Stimulated activated CD8-positive, alpha-beta memory T cell treated with anti-CD3 and anti-CD28 coated beads, Interleukin-7, amount 100 ng/mL, for 4 hours (primary cell): ENCODE measurements around the gene SPOCD1.

Experiments
- DNase-seq, 2 donors: peaks; one replicate each; pipeline ENCODE4 v3.0.0-alpha.2; 2020; ENCODE audit warnings: low read depth in 2 of 2

SPOCD1 gene

GRCh38 chr1:31815752-31816500 is at the start of gene SPOCD1:
Gene SPOCD1 (minus strand): TSS chr1:31816022. CDS start chr1:31815333, 689 bp downstream.
- peak; percentile 71 to 75 for DNase-seq

- DNase-seq = no peak
These were observed 46.2 kb upstream of the SPOCD1 start for GRCh38 chr1:31862071-31862470.

- DNase-seq = no peak
These were observed 45.5 kb upstream of the SPOCD1 start for GRCh38 chr1:31861346-31861745.

GRCh38 chr1:31860581-31860980 is 44.8 kb upstream of the SPOCD1 start:
- no peak for DNase-seq

- no peak for DNase-seq
These were observed 43.9 kb upstream of the SPOCD1 start for GRCh38 chr1:31859719-31860118.

GRCh38 chr1:31859044-31859443 is 43.2 kb upstream of the SPOCD1 start:
- no peak for DNase-seq

GRCh38 chr1:31857863-31858262 is 42.0 kb upstream of the SPOCD1 start:
- DNase-seq = no peak

- DNase-seq = no peak
These were observed 40.3 kb upstream of the SPOCD1 start for GRCh38 chr1:31856140-31856539.

GRCh38 chr1:31855038-31855845 is 39.4 kb upstream of the SPOCD1 start:
- DNase-seq = no peak

GRCh38 chr1:31849653-31850052 is 33.8 kb upstream of the SPOCD1 start:
- no peak for DNase-seq

GRCh38 chr1:31848381-31848897 is 32.6 kb upstream of the SPOCD1 start:
- peak; percentile 29 to 59 for DNase-seq

- no peak for DNase-seq
These were observed 30.7 kb upstream of the SPOCD1 start for GRCh38 chr1:31846484-31846883.

- DNase-seq = no peak
These were observed 27.7 kb upstream of the SPOCD1 start for GRCh38 chr1:31843506-31843905.

GRCh38 chr1:31839662-31840343 is 24.0 kb upstream of the SPOCD1 start:
- no peak for DNase-seq

- no peak for DNase-seq
These were observed 21.8 kb upstream of the SPOCD1 start for GRCh38 chr1:31837451-31838158.

GRCh38 chr1:31836638-31837037 is 20.8 kb upstream of the SPOCD1 start:
- no peak for DNase-seq

- no peak for DNase-seq
These were observed 19.6 kb upstream of the SPOCD1 start for GRCh38 chr1:31835415-31835814.

- DNase-seq = no peak
These were observed 18.7 kb upstream of the SPOCD1 start for GRCh38 chr1:31834501-31834900.

- no peak for DNase-seq
These were observed 15.9 kb upstream of the SPOCD1 start for GRCh38 chr1:31831397-31832378.

GRCh38 chr1:31830511-31830910 is 14.7 kb upstream of the SPOCD1 start:
- DNase-seq = no peak
